GM12878 (cell line): ENCODE measurements around the gene CCDC88C. TPM values are rescaled to one million over a fixed set of nuclear protein-coding genes. Genes with fewer than 3 reads are reported as not detected.

Experiments
- CREB1 ChIP-seq: IDR thresholded peaks from 2 replicates; pipeline ENCODE4 v1.6.1; 2012; ENCODE audit warnings: low read depth, mild to moderate bottlenecking, inconsistent platforms
- E2F8 ChIP-seq: fragments of 450-650 bp; IDR thresholded peaks from 2 replicates; pipeline ENCODE4 v1.6.1; 2018; ENCODE audit warnings: mild to moderate bottlenecking, low read depth, moderate library complexity; ENCODE audit not compliant: partially characterized antibody
- ELK1 ChIP-seq: IDR thresholded peaks from 2 replicates; pipeline ENCODE4 v1.6.1; 2012; ENCODE audit warnings: low read depth, low read length, improper control_type of control experiment
- GABPA ChIP-seq: IDR thresholded peaks from 2 replicates; pipeline ENCODE4 v1.6.1; 2014; ENCODE audit warnings: antibody characterized with exemption, low read depth, mild to moderate bottlenecking, inconsistent platforms
- JUNB ChIP-seq: IDR thresholded peaks from 2 replicates; pipeline ENCODE4 v1.6.1; 2016; ENCODE audit warnings: antibody characterized with exemption, mild to moderate bottlenecking
- MAX ChIP-seq: IDR thresholded peaks from 2 replicates; pipeline ENCODE4 v1.6.1; 2012; ENCODE audit warnings: low read depth, low read length, improper control_type of control experiment
- PKNOX1 ChIP-seq: fragments of 450-650 bp; IDR thresholded peaks from 2 replicates; pipeline ENCODE4 v1.6.1; 2016; ENCODE audit warnings: mild to moderate bottlenecking
- POLR2A ChIP-seq: IDR thresholded peaks from 2 replicates; pipeline ENCODE4 v1.6.1; 2011; ENCODE audit warnings: low read depth, mild to moderate bottlenecking, low read length
- REST ChIP-seq: IDR thresholded peaks from 2 replicates; pipeline ENCODE4 v1.6.1; 2012; ENCODE audit warnings: mild to moderate bottlenecking, low read depth, low read length
- RFX5 ChIP-seq: IDR thresholded peaks from 2 replicates; pipeline ENCODE4 v1.6.1; 2011; ENCODE audit warnings: low read depth, low read length, improper control_type of control experiment
- SIX5 ChIP-seq: IDR thresholded peaks from 2 replicates; pipeline ENCODE4 v1.6.1; 2011; ENCODE audit warnings: mild to moderate bottlenecking, low read depth, low read length, moderate library complexity; ENCODE audit not compliant: severe bottlenecking
- SMAD5 ChIP-seq: IDR thresholded peaks from 2 replicates; pipeline ENCODE4 v1.6.1; 2016; ENCODE audit warnings: antibody characterized with exemption, low read depth
- SREBF2 ChIP-seq: IDR thresholded peaks from 2 replicates; pipeline ENCODE4 v1.6.1; 2012; ENCODE audit warnings: mild to moderate bottlenecking, low read length
- TBL1XR1 ChIP-seq: IDR thresholded peaks from 2 replicates; pipeline ENCODE4 v1.6.1; 2012; ENCODE audit warnings: low read depth, low read length, improper control_type of control experiment
- ZBTB11 ChIP-seq: fragments of 450-650 bp; formaldehyde crosslinking; IDR thresholded peaks from 2 replicates; pipeline ENCODE4 v1.5.0; 2022; ENCODE audit warnings: mild to moderate bottlenecking, missing genetic modification characterization
- polyA plus RNA-seq, 11 experiments: library from polyadenylated mRNA; depleted of rRNA in 4 of 11; unstranded in 6 of 11; stranded (reverse) in 5 of 11; fragments of >200 nt; fragmentation: Nextera tagmentation in 4 of 11; fragmentation: Illumina TruSeq in 1 of 11; extraction: Ambion mirVana in 4 of 11; extraction: Trizol in 1 of 11; gene quantifications; 1 replicate in 1 of 11; 2 replicates in 10 of 11; pipeline versions ENCODE4 v1.2.1 to v1.2.3, GENCODE V29; 2011 to 2016; ENCODE audit warnings: inconsistent platforms in 2 of 11, missing spikeins in 2 of 11, low read depth in 1 of 11
- total RNA-seq, 4 experiments: library from RNA; depleted of rRNA in 3 of 4; stranded (reverse); fragments of >200 nt in 3 of 4; fragmentation: Illumina TruSeq in 1 of 4; extraction: Trizol in 1 of 4; gene quantifications; 2 replicates each; pipeline versions ENCODE4 v1.2.1 to v1.2.3, GENCODE V29; 2013 to 2021

CCDC88C gene
- total and polyA plus RNA-seq, 10 of the 15 experiments (the other 5 are each of a cell fraction or from before 2014, with no cell fraction given): 4.0 to 79.6 (median 36.6) TPM

- TF ChIP-seq E2F8 (no peak), MAX (peak; percentile 87; the same call in 1 of the 2 replicates), REST (no peak), TBL1XR1 (peak; percentile 86; the same call in 1 of the 2 replicates), GABPA (no peak), SREBF2 (no peak), PKNOX1 (peak; percentile 85), SIX5 (no peak), SMAD5 (0 out of 2 replicates have a peak, but pooled peaks have one; percentile 23), ELK1 (no peak), ZBTB11 (no peak), POLR2A (peak; percentile 62), RFX5 (no peak), CREB1 (no peak), JUNB (peak; percentile 97)
Observed at GRCh38 chr14:91363776-91364523, 53.7 kb downstream of the CCDC88C start (continued).
